ENCODE data around the gene SIX2. TPM values are rescaled to one million over a fixed set of nuclear protein-coding genes. Genes with fewer than 3 reads are reported as not detected.

Gene SIX2
- total RNA-seq, 1 donor from 2014 or later, result 7.4 TPM

DNA sequence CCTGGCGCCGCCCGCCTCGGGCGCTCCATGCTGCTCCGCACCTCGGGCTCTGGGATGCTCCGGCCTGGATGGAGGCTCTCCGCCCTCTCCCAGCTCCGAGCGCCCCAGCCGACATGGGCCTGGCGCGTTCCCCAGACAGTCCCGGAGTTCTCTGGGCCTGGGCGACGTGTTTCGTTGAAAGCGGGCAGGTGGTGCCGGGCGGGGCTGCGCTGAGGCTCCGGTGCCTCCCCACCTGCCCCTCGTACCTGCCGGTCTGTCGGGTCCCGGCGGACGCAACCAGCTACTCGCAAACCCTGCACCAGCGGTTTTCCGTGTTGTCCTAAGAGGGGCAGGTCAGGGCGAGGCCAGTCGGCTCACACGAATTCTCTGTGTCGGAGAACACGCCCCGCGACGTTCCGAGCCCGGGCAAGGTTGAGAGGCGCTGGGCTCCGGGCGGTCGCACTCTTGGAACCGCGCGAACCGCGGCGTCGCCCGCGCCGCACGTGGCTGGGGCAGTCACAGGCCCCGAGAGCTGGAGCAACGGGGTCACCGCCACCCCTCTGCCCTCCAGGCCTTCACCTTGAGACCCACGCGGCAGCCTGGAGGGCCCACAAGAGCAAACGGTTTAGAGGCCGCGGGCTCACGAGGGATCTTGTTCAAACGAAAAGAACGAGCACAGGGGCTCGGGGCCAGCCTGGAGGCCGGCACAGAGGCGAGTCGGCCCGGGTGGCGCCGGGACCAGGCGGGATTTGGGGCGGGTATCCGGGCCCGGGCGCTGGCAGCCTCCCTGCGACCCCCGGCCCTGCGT lies 4.2 kb upstream of the SIX2 start:
- H3K4me3 Mint-ChIP-seq (ENCODE audit: unreplicated experiment), result no peak overlapping the region
- H3K27me3 Mint-ChIP-seq (ENCODE audit: low read depth, unreplicated experiment), result peaks cover 54% of the 10 kb centered on the region

GRCh38 chr2:45012733-45013132 lies 3.5 kb upstream of the SIX2 start:
- no peak overlapping the region for H2AFZ ChIP-seq (ENCODE audit: low read depth, low read length)
- peaks cover 56% of the 10 kb centered on the region for H3K27me3 Mint-ChIP-seq (ENCODE audit: low read depth, unreplicated experiment)
- DNase-seq (ENCODE audit: low read depth) (no peak), FAIRE-seq (no peak)
- H3K27me3 ChIP-seq (ENCODE audit: insufficient read depth, low read length), result peaks cover 86% of the 10 kb centered on the region
- peaks cover 8% of the 10 kb centered on the region for H3K4me1 Mint-ChIP-seq (ENCODE audit: low read depth, unreplicated experiment)
- H3K9me3 Mint-ChIP-seq (ENCODE audit: unreplicated experiment), result peaks cover 6% of the 10 kb centered on the region
- H3K27ac ChIP-seq (ENCODE audit: low read depth, low read length), result no peak overlapping the region
- TF ChIP-seq EZH2 (IDR thresholded peaks at IDR 0.05; ENCODE audit: insufficient read depth, low read length) (no peak), CTCF (IDR thresholded peaks at IDR 0.05; ENCODE audit: insufficient read depth, low read depth, low read length) (no peak)
- peak overlapping the region; percentile 45 for H3K4me3 Mint-ChIP-seq (ENCODE audit: unreplicated experiment)
- H3K27ac Mint-ChIP-seq (ENCODE audit: unreplicated experiment), result peak overlapping the region; percentile 41
- peaks cover 31% of the 10 kb centered on the region for H3K4me1 ChIP-seq (ENCODE audit: insufficient read depth, low read length)
- H3K79me2 ChIP-seq (ENCODE audit: insufficient read depth, low read length), result no peaks in the 10 kb centered on the region
- no peaks in the 10 kb centered on the region for H3K36me3 ChIP-seq (ENCODE audit: insufficient read depth, low read length)
- peaks cover 10% of the 10 kb centered on the region for H3K36me3 Mint-ChIP-seq (ENCODE audit: low read depth, unreplicated experiment)
- H3K9ac ChIP-seq (ENCODE audit: low read length), result no peak overlapping the region
- peaks cover 5% of the 10 kb centered on the region for H4K20me1 ChIP-seq (ENCODE audit: insufficient read depth, low read length)
- no peak overlapping the region for H3K4me3 ChIP-seq (ENCODE audit: insufficient read depth, low read depth, low read length)
- H3K9me3 ChIP-seq (ENCODE audit: insufficient read depth, low read depth, low read length), result peaks cover 5% of the 10 kb centered on the region
- no peak overlapping the region for H3K4me2 ChIP-seq (ENCODE audit: low read length)

More for the DNA sequence above, 4.2 kb upstream of the SIX2 start:
- Histone ChIP-seq H3K4me3 (ENCODE audit: insufficient read depth, low read depth, low read length) (no peak overlapping the region), H4K20me1 (ENCODE audit: insufficient read depth, low read length) (peaks cover 5% of the 10 kb centered on the region), H3K4me2 (ENCODE audit: low read length) (peak overlapping the region; percentile 81), H3K27ac (ENCODE audit: low read depth, low read length) (no peak overlapping the region), H3K4me1 (ENCODE audit: insufficient read depth, low read length) (peaks cover 31% of the 10 kb centered on the region), H3K79me2 (ENCODE audit: insufficient read depth, low read length) (no peaks in the 10 kb centered on the region), H3K36me3 (ENCODE audit: insufficient read depth, low read length) (no peaks in the 10 kb centered on the region), H3K9ac (ENCODE audit: low read length) (no peak overlapping the region), H3K27me3 (ENCODE audit: insufficient read depth, low read length) (peaks cover 85% of the 10 kb centered on the region), H2AFZ (ENCODE audit: low read depth, low read length) (peak overlapping the region; percentile 68), H3K9me3 (ENCODE audit: insufficient read depth, low read depth, low read length) (peaks cover 1% of the 10 kb centered on the region)
- peaks cover 6% of the 10 kb centered on the region for H3K36me3 Mint-ChIP-seq (ENCODE audit: low read depth, unreplicated experiment)
- no peak for DNase-seq (ENCODE audit: low read depth)
- H3K4me1 Mint-ChIP-seq (ENCODE audit: low read depth, unreplicated experiment), result peaks cover 5% of the 10 kb centered on the region
- no peak for FAIRE-seq
- no peak overlapping the region for H3K27ac Mint-ChIP-seq (ENCODE audit: unreplicated experiment)
- TF ChIP-seq CTCF (IDR thresholded peaks at IDR 0.05; ENCODE audit: insufficient read depth, low read depth, low read length), result no peak
- peak; percentile 98 for TF ChIP-seq EZH2 (IDR thresholded peaks at IDR 0.05; ENCODE audit: insufficient read depth, low read length)
- peaks cover 2% of the 10 kb centered on the region for H3K9me3 Mint-ChIP-seq (ENCODE audit: unreplicated experiment)
